Measurements from ENCODE around the gene MYH6.

DNA sequence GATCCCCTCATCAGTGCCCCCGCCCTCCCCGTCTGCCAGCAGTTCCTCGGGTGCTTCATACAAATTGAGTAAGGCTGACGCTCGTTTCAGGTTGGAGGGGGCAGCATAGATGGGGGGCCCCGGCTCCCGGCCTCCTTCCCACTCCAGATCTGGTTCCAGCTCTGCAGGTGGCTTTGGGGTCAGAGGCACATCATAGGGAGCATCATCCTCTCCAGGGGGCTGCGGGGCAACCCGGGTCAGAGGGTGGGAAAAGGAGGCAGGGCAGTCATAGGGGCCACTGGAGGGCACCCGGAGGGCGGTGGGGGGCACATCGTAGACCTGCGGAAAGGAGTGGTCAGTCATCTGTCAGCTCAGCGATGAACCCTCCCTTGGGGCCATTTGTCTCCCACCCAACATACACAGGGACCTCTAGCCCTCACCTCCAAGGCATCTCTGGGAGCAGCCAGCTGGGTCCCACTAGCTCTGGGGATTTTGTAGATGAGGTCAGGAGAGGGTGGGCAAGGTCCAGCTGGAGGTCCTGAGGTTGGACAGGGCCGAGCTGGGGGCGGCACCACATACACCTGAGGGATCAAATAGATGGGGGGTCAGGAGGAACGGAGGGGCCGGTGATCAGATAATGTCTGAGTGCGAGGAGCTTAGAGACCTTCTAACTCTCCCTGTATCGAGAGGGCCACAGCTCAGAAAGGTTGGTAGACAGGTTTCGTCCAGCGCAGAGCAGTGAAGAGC, 48.2 kb downstream of the MYH6 start:
- TF ChIP-seq POLR2A (IDR thresholded peaks at IDR 0.05) = no peak
- TF ChIP-seq CTCF (IDR thresholded peaks at IDR 0.05) = no peak

Measured in body of pancreas (tissue), 4 donors.